B cell (primary cell): Measurements from ENCODE around the gene FGF16.

Experiments used
- CTCF ChIP-seq: fragments of 200-600 bp; IDR thresholded peaks from one replicate; pipeline ENCODE4 v1.8.0; 2022; ENCODE audit warnings: antibody characterized with exemption, mild to moderate bottlenecking
- EZH2 ChIP-seq: IDR thresholded peaks from 2 replicates; pipeline ENCODE4 v1.6.1; 2012; ENCODE audit warnings: borderline replicate concordance, low read depth, mild to moderate bottlenecking, moderate library complexity, low read length; ENCODE audit not compliant: insufficient read depth, poor library complexity, severe bottlenecking

GRCh38 chrX:77455437-77455836 lies 8.2 kb downstream of the FGF16 start:
- TF ChIP-seq CTCF: no peak
- TF ChIP-seq EZH2: no peak
